Right cardiac atrium (tissue), 5 donors: Measurements from ENCODE around the gene TSPAN9. TPM values are rescaled to one million over a fixed set of nuclear protein-coding genes. Genes with fewer than 3 reads are reported as not detected.

Experiments used
- ATAC-seq, 2 donors: fragments of 200-7000 bp; cut with Tn5 transposase; one replicate each; pipeline versions ENCODE4 v1.8.0 to v1.9.1; 2020; ENCODE audit warnings: moderate library complexity in 2 of 2, mild to moderate bottlenecking in 1 of 2
- DNase-seq, 3 donors: peaks; one replicate each; pipeline ENCODE4 v3.0.0-alpha.2; 2020
- H3K27ac ChIP-seq: one replicate; pipeline ENCODE4 v1.5.1; 2013; ENCODE audit warnings: mild to moderate bottlenecking, low read length, control low read depth, moderate library complexity
- H3K27me3 ChIP-seq: one replicate; pipeline ENCODE4 v1.6.1; 2013; ENCODE audit not compliant: control insufficient read depth, insufficient read depth
- H3K4me1 ChIP-seq: one replicate; pipeline ENCODE4 v1.6.1; 2013; ENCODE audit warnings: low read length; ENCODE audit not compliant: control insufficient read depth, insufficient read depth
- H3K4me3 ChIP-seq: one replicate; pipeline ENCODE4 v1.5.1; 2013; ENCODE audit warnings: low read length, control low read depth
- H3K9me3 ChIP-seq: one replicate; pipeline ENCODE4 v1.6.1; 2013; ENCODE audit warnings: low read length; ENCODE audit not compliant: control insufficient read depth
- WGBS: extraction: QIAGEN DNeasy Blood & Tissue Kit; methylation state at CpG from one replicate; pipeline ENCODE4 v1.1.7; 2013; 5-methylcytosine and 5-hydroxymethylcytosine counted together
- intact Hi-C, 4 donors: fragments of 100-400 bp; cut with DNase I; formaldehyde crosslinking; loops; one replicate each; pipeline versions ENCODE4 v1.11.0 to v1.14.0; 2022 to 2023
- polyA plus RNA-seq: library from polyadenylated mRNA; stranded (reverse); fragments of 200-250 nt; gene quantifications from one replicate; pipeline ENCODE4 v1.2.3, GENCODE V29; 2013
- total RNA-seq, 4 donors: library from RNA; stranded (reverse); fragmentation: NEBNext Ultra II Directional; extraction: Animal tissue kit (Norgen Biotek cat#: 25700); gene quantifications; one replicate each; pipeline ENCODE4 v1.2.1, GENCODE V29; 2021
- donor health status: healthy with polysubstance abuse.
- donor health status: DM: no; HTN: yes; CAD: no.
- donor health status: DM: no; HTN: no; CAD: no.
- donor health status: DM: no; HTN: yes; CAD: no; lungs with severe emphysema.
- donor health status: DM: yes; HTN: yes; CAD: no.

The TSPAN9 gene
- total and polyA plus RNA-seq, 5 donors: 121 to 184 (median 161) TPM

DNA sequence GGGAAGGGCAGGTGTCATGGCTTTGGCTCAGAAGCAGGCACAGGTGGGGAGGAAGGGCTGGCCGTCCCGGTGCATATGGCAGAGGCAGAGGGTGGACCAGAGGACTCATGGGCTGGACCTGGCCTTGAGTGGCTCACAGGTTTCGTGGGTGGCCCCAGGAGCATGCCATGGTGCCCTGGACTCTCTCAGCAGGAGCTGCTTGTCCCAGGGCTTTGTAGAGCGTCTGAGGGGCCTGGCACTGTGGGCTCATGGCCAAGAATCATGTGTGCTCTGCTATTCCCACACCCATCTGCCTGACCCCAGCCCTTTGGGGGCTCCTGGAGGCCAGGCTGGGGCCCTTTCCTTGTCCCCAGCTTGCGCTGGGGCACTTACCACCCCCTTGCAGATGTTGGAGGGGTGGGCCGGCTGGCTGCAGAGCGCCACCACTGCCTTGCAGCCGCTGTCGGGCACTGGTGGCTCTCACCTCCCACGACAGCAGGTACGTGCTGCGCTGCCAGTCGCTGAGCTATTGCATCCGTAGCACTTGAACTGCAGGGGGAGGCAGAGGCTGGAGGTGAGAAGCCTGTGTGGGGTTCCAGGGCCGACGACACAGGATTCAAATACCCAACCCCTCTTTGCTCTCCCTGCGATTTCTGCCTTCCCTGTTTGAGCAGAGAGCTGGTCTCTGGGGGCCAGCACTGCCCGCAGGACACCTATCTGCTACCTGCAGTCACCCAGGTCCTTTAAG lies 226.4 kb downstream of the TSPAN9 start:
- no peaks in the 10 kb centered on the region for H3K9me3 ChIP-seq
- no peaks in the 10 kb centered on the region for H3K4me1 ChIP-seq
- intact Hi-C loops: loop anchor here in 3 of 4 donors (5.0 to 10.0 kb wide), 4 partner anchors 471 to 504 kb away; no protein-coding TSS in a partner anchor
- ATAC-seq (no peak), DNase-seq (no peak)
- 70% methylated on average over 18 of the region's 18 CpGs for WGBS
- H3K27me3 ChIP-seq: no peaks in the 10 kb centered on the region
- no peak overlapping the region for H3K27ac ChIP-seq
- H3K4me3 ChIP-seq: no peak overlapping the region

DNA sequence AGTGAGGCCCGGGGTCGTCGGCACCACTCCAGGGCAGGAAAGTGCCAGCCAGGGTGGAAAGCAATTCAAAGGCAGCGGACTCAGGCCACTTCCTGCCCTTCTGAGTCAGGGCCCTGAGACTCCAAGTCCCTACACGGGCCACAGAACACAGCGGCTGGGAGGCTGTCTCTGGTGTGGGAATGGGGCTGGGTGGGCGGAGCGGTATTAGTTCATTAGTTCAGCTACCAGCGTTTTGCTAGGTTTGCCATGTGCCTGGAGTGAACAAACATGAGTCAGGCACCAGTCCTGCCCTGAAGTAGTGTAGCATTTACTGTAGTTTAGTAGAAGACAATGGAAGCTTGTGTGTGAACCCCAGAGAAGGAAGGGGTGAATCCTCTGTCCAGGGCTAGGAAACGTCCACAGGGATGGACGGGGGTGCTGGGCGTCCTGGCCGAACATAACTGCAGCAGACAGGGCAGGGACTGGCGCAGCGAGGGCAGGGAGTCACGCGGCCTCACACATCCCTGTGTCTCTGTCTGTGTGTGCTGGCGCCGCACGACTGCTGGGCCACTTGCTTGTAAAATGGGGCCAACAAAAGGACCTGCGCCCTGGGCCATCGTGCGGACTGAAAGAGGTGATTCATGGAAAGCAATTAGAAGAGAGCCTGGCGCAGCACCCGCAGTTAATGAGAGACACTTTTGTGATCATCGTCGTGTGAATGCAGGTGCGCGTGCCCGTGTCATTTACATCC lies 227.4 kb downstream of the TSPAN9 start:
- no peaks in the 10 kb centered on the region for H3K4me1 ChIP-seq
- no peak overlapping the region for H3K4me3 ChIP-seq
- WGBS: 78% methylated on average over 30 of the region's 30 CpGs
- H3K9me3 ChIP-seq: no peaks in the 10 kb centered on the region
- no peaks in the 10 kb centered on the region for H3K27me3 ChIP-seq
- no peak overlapping the region for H3K27ac ChIP-seq
- intact Hi-C loops: loop anchor here in 3 of 4 donors (5.0 to 10.0 kb wide), 4 partner anchors 470 to 503 kb away; no protein-coding TSS in a partner anchor
- DNase-seq (no peak), ATAC-seq (peak in 1 of 2 donors; percentile 11)

- Histone ChIP-seq H3K27me3 (no peaks in the 10 kb centered on the region), H3K4me1 (no peaks in the 10 kb centered on the region), H3K9me3 (no peaks in the 10 kb centered on the region), H3K27ac (no peak overlapping the region), H3K4me3 (no peak overlapping the region)
- ATAC-seq (no peak), DNase-seq (peak in 1 of 3 donors; percentile 50)
- 92% methylated on average over 12 of the region's 12 CpGs for WGBS
- intact Hi-C loops: loop anchor here in 2 of 4 donors (10.0 kb wide), 1 partner anchor 469 kb away; no protein-coding TSS in a partner anchor
Observed at GRCh38 chr12:3305464-3305863, 228.3 kb downstream of the TSPAN9 start.

GRCh38 chr12:3305904-3306619 lies 228.9 kb downstream of the TSPAN9 start:
- no peak for ATAC-seq
- Histone ChIP-seq H3K4me3 (no peak overlapping the region), H3K27ac (no peak overlapping the region), H3K27me3 (no peaks in the 10 kb centered on the region), H3K9me3 (no peaks in the 10 kb centered on the region), H3K4me1 (no peaks in the 10 kb centered on the region)
- intact Hi-C loops: loop anchor here in 2 of 4 donors (10.0 kb wide), 1 partner anchor 469 kb away; no protein-coding TSS in a partner anchor
- 92% methylated on average over 19 of the region's 19 CpGs for WGBS
- peak in 1 of 3 donors; percentile 22 for DNase-seq

- no peaks in the 10 kb centered on the region for H3K27me3 ChIP-seq
- no peaks in the 10 kb centered on the region for H3K9me3 ChIP-seq
- 47% methylated on average over 8 of the region's 8 CpGs for WGBS
- DNase-seq (peak in 2 of 3 donors; percentile 20 to 22), ATAC-seq (no peak)
- H3K27ac ChIP-seq: no peak overlapping the region
- intact Hi-C loops: loop anchor here in 2 of 4 donors (10.0 kb wide), 1 partner anchor 467 kb away; no protein-coding TSS in a partner anchor
- no peaks in the 10 kb centered on the region for H3K4me1 ChIP-seq
- H3K4me3 ChIP-seq: no peak overlapping the region
Observed at GRCh38 chr12:3307389-3307788, 230.2 kb downstream of the TSPAN9 start.

GRCh38 chr12:3308063-3308462 lies 230.9 kb downstream of the TSPAN9 start:
- intact Hi-C loops: loop anchor here in 2 of 4 donors (10.0 kb wide), 1 partner anchor 467 kb away; no protein-coding TSS in a partner anchor
- Histone ChIP-seq H3K27me3 (no peaks in the 10 kb centered on the region), H3K27ac (no peak overlapping the region), H3K9me3 (no peaks in the 10 kb centered on the region), H3K4me1 (no peaks in the 10 kb centered on the region), H3K4me3 (no peak overlapping the region)
- DNase-seq (peak in 1 of 3 donors; percentile 15), ATAC-seq (no peak)
- WGBS: 88% methylated on average over 8 of the region's 8 CpGs

DNA sequence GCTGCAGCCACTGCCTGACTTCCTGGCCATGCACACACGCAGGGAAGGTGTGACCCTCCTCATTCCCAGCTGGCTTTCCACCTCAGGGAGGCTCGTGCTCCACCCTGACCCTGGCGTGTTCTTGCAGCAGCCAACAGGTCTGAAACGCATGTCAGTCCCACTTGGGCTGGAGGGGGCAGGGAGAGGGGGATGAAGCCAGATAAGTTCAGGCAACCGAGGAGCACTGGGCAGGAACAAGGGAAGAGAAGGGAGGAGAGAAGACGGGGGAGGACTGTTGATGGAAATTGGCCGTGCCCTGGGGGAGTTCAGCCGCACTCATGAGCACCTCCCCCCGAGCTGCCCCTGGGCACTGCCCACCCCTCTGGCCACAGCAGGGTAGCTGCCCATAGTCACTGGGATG lies 231.4 kb downstream of the TSPAN9 start:
- H3K4me3 ChIP-seq: no peak overlapping the region
- no peaks in the 10 kb centered on the region for H3K9me3 ChIP-seq
- 57% methylated on average over 9 of the region's 9 CpGs for WGBS
- ATAC-seq: no peak
- no peak overlapping the region for H3K27ac ChIP-seq
- intact Hi-C loops: loop anchor here in 2 of 4 donors (10.0 kb wide), 1 partner anchor 466 kb away; no protein-coding TSS in a partner anchor
- H3K4me1 ChIP-seq: no peaks in the 10 kb centered on the region
- peak in 1 of 3 donors; percentile 27 for DNase-seq
- H3K27me3 ChIP-seq: no peaks in the 10 kb centered on the region

- no peak overlapping the region for H3K27ac ChIP-seq
- ATAC-seq (no peak), DNase-seq (no peak)
- no peak overlapping the region for H3K4me3 ChIP-seq
- 91% methylated on average over 9 of the region's 9 CpGs for WGBS
- no peaks in the 10 kb centered on the region for H3K27me3 ChIP-seq
- H3K9me3 ChIP-seq: no peaks in the 10 kb centered on the region
- peaks cover under 1% of the 10 kb centered on the region for H3K4me1 ChIP-seq
- intact Hi-C loops: loop anchor here in 3 of 4 donors (10.0 kb wide), 3 partner anchors 335 to 495 kb away; no protein-coding TSS in a partner anchor
Observed at GRCh38 chr12:3309805-3310204, 232.6 kb downstream of the TSPAN9 start.

DNA sequence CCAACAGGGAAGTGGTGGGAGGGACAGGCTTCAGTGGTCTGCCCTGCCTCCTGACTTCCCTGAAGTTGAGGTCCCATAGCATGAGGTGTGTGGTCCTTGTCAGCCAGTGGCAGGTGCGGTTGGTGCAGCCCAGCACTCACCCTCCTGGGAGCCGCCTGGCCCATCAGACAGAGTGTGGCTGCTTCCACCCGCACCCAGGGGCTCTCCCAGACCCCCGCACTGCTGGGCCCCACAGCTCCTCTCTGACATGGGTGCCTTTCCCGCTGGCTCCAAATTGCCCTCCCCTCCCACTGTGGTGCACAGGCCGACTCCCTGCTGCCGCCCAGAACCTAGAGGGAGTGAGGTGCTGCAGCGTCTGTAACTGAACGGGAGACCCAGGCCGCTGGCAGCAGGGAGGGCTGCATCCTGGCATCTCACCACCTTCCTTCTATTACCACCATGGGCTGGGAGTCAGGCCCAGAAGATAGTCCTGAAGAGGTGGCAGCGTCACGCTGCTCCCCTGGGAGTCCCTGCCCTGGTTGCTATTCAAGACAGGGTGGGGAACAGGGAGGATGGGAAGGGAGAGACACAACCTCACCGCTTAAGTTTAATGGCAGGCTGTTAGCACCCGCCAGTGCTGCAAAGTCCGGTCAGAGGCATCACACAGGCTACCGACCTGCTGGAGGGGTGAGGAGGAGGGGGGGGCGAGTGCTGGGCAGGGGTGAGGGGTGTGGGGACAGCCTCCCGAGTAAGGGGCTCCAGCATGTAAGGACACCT lies 233.3 kb downstream of the TSPAN9 start:
- Histone ChIP-seq H3K27me3 (no peaks in the 10 kb centered on the region), H3K4me3 (no peak overlapping the region), H3K27ac (no peak overlapping the region), H3K9me3 (no peaks in the 10 kb centered on the region), H3K4me1 (peaks cover 4% of the 10 kb centered on the region)
- WGBS: 90% methylated on average over 18 of the region's 18 CpGs
- DNase-seq: no peak
- intact Hi-C loops: loop anchor here in 2 of 4 donors (10.0 kb wide), 2 partner anchors 334 to 494 kb away; no protein-coding TSS in a partner anchor
- no peak for ATAC-seq

DNA sequence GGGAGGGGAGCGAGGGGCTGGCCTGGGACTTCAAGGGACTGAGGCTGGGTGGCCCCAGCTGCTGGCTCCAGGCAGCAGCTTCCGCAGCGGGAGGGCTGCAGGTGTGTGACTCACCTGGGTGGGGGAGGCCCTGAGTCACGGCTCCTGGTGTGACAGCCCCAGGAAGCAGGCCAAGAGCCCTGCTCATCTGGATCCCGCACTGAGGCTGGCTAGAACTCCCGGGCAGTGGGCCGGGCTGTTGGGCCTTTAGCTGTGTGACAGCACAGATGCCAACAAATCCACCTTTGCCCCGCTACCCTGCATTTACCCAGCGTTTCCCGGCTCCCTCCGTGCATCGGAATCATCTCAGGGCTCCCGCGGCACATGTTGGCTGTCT lies 233.8 kb downstream of the TSPAN9 start:
- Histone ChIP-seq H3K27me3 (no peaks in the 10 kb centered on the region), H3K4me1 (peaks cover 4% of the 10 kb centered on the region), H3K9me3 (no peaks in the 10 kb centered on the region), H3K27ac (no peak overlapping the region), H3K4me3 (no peak overlapping the region)
- intact Hi-C loops: loop anchor here in 2 of 4 donors (10.0 kb wide), 2 partner anchors 334 to 494 kb away; no protein-coding TSS in a partner anchor
- ATAC-seq (no peak), DNase-seq (no peak)
- 89% methylated on average over 14 of the region's 14 CpGs for WGBS
